Caco-2 (cell line): Measurements from ENCODE around the gene PLXDC2. TPM values are rescaled to one million over a fixed set of nuclear protein-coding genes. Genes with fewer than 3 reads are reported as not detected.

Experiments used
- BruUV-seq: library from RNA; stranded (reverse); fragments of 400-500 nt; replicated peaks from 2 replicates; lab custom pipeline; 2021; lab: Mats Ljungman, UMichigan
- CTCF ChIA-PET: fragments of 300-600 bp; sonication (Branson Sonifier 250); formaldehyde crosslinking; loops from one replicate; lab custom pipeline; 2022; ENCODE audit warnings: antibody characterized with exemption; lab: Charles Lee
- POLR2A ChIA-PET: fragments of 300-600 bp; sonication (Branson Sonifier 250); formaldehyde crosslinking; loops from one replicate; lab custom pipeline; 2022; ENCODE audit warnings: antibody characterized with exemption; lab: Charles Lee
- DNase-seq, 2 experiments: peaks; one replicate each; pipeline versions ENCODE4 v3.0.0 to v3.0.0-alpha.2; 2020 to 2022
- H3K27me3 ChIP-seq: replicated peaks from 2 replicates; pipeline ENCODE4 v1.6.0; 2011; ENCODE audit warnings: low read length; ENCODE audit not compliant: control insufficient read depth, insufficient read depth
- H3K36me3 ChIP-seq: 2 replicates; pipeline ENCODE4 v1.5.1; 2011; ENCODE audit warnings: low read length; ENCODE audit not compliant: control insufficient read depth, insufficient read depth
- H3K4me1 ChIP-seq: fragments of 250-450 bp; sonication (Bioruptor Pico); 2 replicates; pipeline ENCODE4 v1.5.1; 2020; ENCODE audit warnings: mild to moderate bottlenecking
- H3K4me3 ChIP-seq: 2 replicates; pipeline ENCODE4 v1.5.1; 2011; ENCODE audit warnings: low read depth, mild to moderate bottlenecking, control low read depth, low read length
- H3K9me3 ChIP-seq: fragments of 250-450 bp; sonication (Bioruptor Pico); 2 replicates; pipeline ENCODE4 v1.5.1; 2020; ENCODE audit warnings: mild to moderate bottlenecking, moderate library complexity
- H3K27ac Mint-ChIP-seq: one replicate; pipeline ENCODE4 v1.8.0; 2022; ENCODE audit warnings: mixed read lengths; ENCODE audit not compliant: unreplicated experiment
- H3K27me3 Mint-ChIP-seq: one replicate; pipeline ENCODE4 v1.8.0; 2022; ENCODE audit warnings: mixed read lengths; ENCODE audit not compliant: insufficient read depth, unreplicated experiment
- H3K36me3 Mint-ChIP-seq: one replicate; pipeline ENCODE4 v1.8.0; 2022; ENCODE audit warnings: mild to moderate bottlenecking, mixed read lengths; ENCODE audit not compliant: insufficient read depth, unreplicated experiment
- H3K4me1 Mint-ChIP-seq: one replicate; pipeline ENCODE4 v1.8.0; 2022; ENCODE audit warnings: low read depth, mixed read lengths; ENCODE audit not compliant: unreplicated experiment
- H3K4me3 Mint-ChIP-seq: one replicate; pipeline ENCODE4 v1.8.0; 2022; ENCODE audit warnings: mild to moderate bottlenecking, moderate library complexity, mixed read lengths; ENCODE audit not compliant: unreplicated experiment
- H3K9me3 Mint-ChIP-seq: one replicate; pipeline ENCODE4 v1.8.0; 2022; ENCODE audit warnings: mixed read lengths; ENCODE audit not compliant: unreplicated experiment
- CTCF ChIP-seq, 2 experiments: fragments of 200-600 bp in 1 of 2; IDR thresholded peaks; 1 replicate in 1 of 2; 2 replicates in 1 of 2; pipeline versions ENCODE4 v1.5.1 to v1.8.0; 2011 to 2022; ENCODE audit warnings: antibody characterized with exemption in 1 of 2, control low read depth in 1 of 2, inconsistent platforms in 1 of 2, low read depth in 1 of 2, low read length in 1 of 2, mild to moderate bottlenecking in 1 of 2, moderate library complexity in 1 of 2; ENCODE audit not compliant: insufficient read depth in 1 of 2, severe bottlenecking in 1 of 2, unreplicated experiment in 1 of 2
- intact Hi-C: fragments of 100-400 bp; cut with micrococcal nuclease; formaldehyde crosslinking; loops from one replicate; pipeline ENCODE4 v1.10.0; 2022; ENCODE audit not compliant: unreplicated experiment
- total RNA-seq: library from RNA; stranded (reverse); gene quantifications from 2 replicates; pipeline ENCODE4 v1.2.3, GENCODE V29; 2022

PLXDC2 gene
- total RNA-seq, 1 experiment from 2014 or later, result 0.54 TPM

- Mint-ChIP-seq H3K36me3 (no peaks in the 10 kb centered on the region), H3K27me3 (peaks cover 3% of the 10 kb centered on the region), H3K9me3 (peaks cover 8% of the 10 kb centered on the region), H3K27ac (no peak overlapping the region), H3K4me3 (no peak overlapping the region), H3K4me1 (no peaks in the 10 kb centered on the region)
- intact Hi-C loops, result no loop called here
- POLR2A ChIA-PET, result no interaction called here
- no peaks in the 10 kb centered on the region for H3K27me3 ChIP-seq
- CTCF ChIA-PET, result no interaction called here
- no peaks in the 10 kb centered on the region for H3K36me3 ChIP-seq
- DNase-seq, result no peak
- no TSS peak for BruUV-seq
- no peaks in the 10 kb centered on the region for H3K9me3 ChIP-seq
- H3K4me1 ChIP-seq, result no peaks in the 10 kb centered on the region
- TF ChIP-seq CTCF (IDR thresholded peaks at IDR 0.05; ENCODE audit: insufficient read depth in 1 of 2, low read depth in 1 of 2, low read length in 1 of 2, severe bottlenecking in 1 of 2, unreplicated experiment in 1 of 2), result no peak
- no peak overlapping the region for H3K4me3 ChIP-seq
Measured at GRCh38 chr10:20247891-20248708, 431.9 kb downstream of the PLXDC2 start.

- TF ChIP-seq CTCF (IDR thresholded peaks at IDR 0.05; ENCODE audit: insufficient read depth in 1 of 2, low read depth in 1 of 2, low read length in 1 of 2, severe bottlenecking in 1 of 2, unreplicated experiment in 1 of 2), result no peak
- H3K36me3 Mint-ChIP-seq, result no peaks in the 10 kb centered on the region
- Histone ChIP-seq H3K4me1 (no peaks in the 10 kb centered on the region), H3K27me3 (no peaks in the 10 kb centered on the region), H3K9me3 (no peaks in the 10 kb centered on the region), H3K4me3 (no peak overlapping the region), H3K36me3 (no peaks in the 10 kb centered on the region)
- intact Hi-C loops, result no loop called here
- no peak overlapping the region for H3K27ac Mint-ChIP-seq
- DNase-seq, result no peak
- no peaks in the 10 kb centered on the region for H3K4me1 Mint-ChIP-seq
- ChIA-PET CTCF (no interaction called here), POLR2A (no interaction called here)
- H3K27me3 Mint-ChIP-seq, result peaks cover 3% of the 10 kb centered on the region
- H3K9me3 Mint-ChIP-seq, result peaks cover 8% of the 10 kb centered on the region
- no TSS peak for BruUV-seq
- no peak overlapping the region for H3K4me3 Mint-ChIP-seq
Measured at GRCh38 chr10:20254078-20254477, 437.8 kb downstream of the PLXDC2 start.

GRCh38 chr10:20254497-20254896 is 438.3 kb downstream of the PLXDC2 start:
- DNase-seq, result no peak
- peaks cover 3% of the 10 kb centered on the region for H3K27me3 Mint-ChIP-seq
- no peaks in the 10 kb centered on the region for H3K36me3 Mint-ChIP-seq
- Histone ChIP-seq H3K36me3 (no peaks in the 10 kb centered on the region), H3K27me3 (no peaks in the 10 kb centered on the region), H3K4me3 (no peak overlapping the region), H3K9me3 (no peaks in the 10 kb centered on the region), H3K4me1 (no peaks in the 10 kb centered on the region)
- H3K4me1 Mint-ChIP-seq, result no peaks in the 10 kb centered on the region
- BruUV-seq, result no TSS peak
- ChIA-PET CTCF (interaction anchor here (0.6 kb wide), 1 partner anchor 322 kb away, joined by 5 read pairs; no protein-coding TSS in a partner anchor), POLR2A (no interaction called here)
- H3K9me3 Mint-ChIP-seq, result peaks cover 8% of the 10 kb centered on the region
- TF ChIP-seq CTCF (IDR thresholded peaks at IDR 0.05; ENCODE audit: insufficient read depth in 1 of 2, low read depth in 1 of 2, low read length in 1 of 2, severe bottlenecking in 1 of 2, unreplicated experiment in 1 of 2), result no peak
- H3K27ac Mint-ChIP-seq, result no peak overlapping the region
- intact Hi-C loops, result no loop called here
- H3K4me3 Mint-ChIP-seq, result no peak overlapping the region
